ENCODE measurements around the gene HMGN2. TPM values are rescaled to one million over a fixed set of nuclear protein-coding genes. Genes with fewer than 3 reads are reported as not detected.

HMGN2 gene
- total and polyA plus RNA-seq, 2 experiments from 2014 or later = 330 to 1,122 TPM

DNA sequence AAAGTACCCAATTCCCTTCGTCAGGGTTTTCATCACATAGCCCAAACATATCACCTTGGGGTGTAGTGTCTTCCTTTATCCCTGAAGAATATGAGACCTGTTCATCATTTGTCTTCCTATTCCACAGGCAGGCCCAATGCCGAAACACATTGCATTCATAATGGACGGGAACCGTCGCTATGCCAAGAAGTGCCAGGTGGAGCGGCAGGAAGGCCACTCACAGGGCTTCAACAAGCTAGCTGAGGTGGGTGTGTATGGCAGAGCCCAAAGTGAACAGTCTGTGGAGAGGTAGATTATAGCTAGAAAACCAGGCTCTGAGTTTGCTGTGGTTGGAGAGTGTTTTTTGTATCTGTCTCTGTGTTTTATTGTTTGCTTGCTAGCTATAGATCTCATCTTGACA lies 34.2 kb upstream of the HMGN2 start:
- no peak for ATAC-seq
- no peak for DNase-seq (ENCODE audit: low spot score)
- Histone ChIP-seq H3K4me3 (no peak overlapping the region), H2AFZ (no peak overlapping the region), H3K27me3 (ENCODE audit: insufficient read depth) (no peaks in the 10 kb centered on the region), H3K4me2 (no peak overlapping the region), H3K79me2 (replicated peaks; ENCODE audit: insufficient read depth) (peaks cover 14% of the 10 kb centered on the region), H3K4me1 (ENCODE audit: insufficient read depth) (peaks cover 2% of the 10 kb centered on the region; the same call in 1 of the 2 replicates), H3F3A (replicated peaks; ENCODE audit: low read depth) (peaks cover 3% of the 10 kb centered on the region; the same call in 1 of the 2 replicates), H3K27ac (ENCODE audit: low read depth) (no peak overlapping the region), H3K9me2 (ENCODE audit: insufficient read depth) (no peaks in the 10 kb centered on the region), H3K36me3 (ENCODE audit: insufficient read depth) (peaks cover 25% of the 10 kb centered on the region), H4K20me1 (replicated peaks; ENCODE audit: insufficient read depth) (0 out of 2 replicates have a peak, but pooled peaks cover 2% of the 10 kb centered on the region)
- Mint-ChIP-seq H3K9me3 (no peaks in the 10 kb centered on the region), H3K36me3 (ENCODE audit: low read depth) (peaks cover 56% of the 10 kb centered on the region), H3K4me1 (peaks cover 2% of the 10 kb centered on the region; the same call in 1 of the 3 replicates), H3K27ac (no peak overlapping the region), H3K27me3 (ENCODE audit: insufficient read depth, low read depth, poor library complexity) (no peaks in the 10 kb centered on the region), H3K4me3 (no peak overlapping the region)
- TF ChIP-seq ZNF331 (CRISPR knock-in tag; IDR thresholded peaks at IDR 0.05; ENCODE audit: low read depth) (no peak), POLR2AphosphoS5 (IDR thresholded peaks at IDR 0.05; ENCODE audit: low read depth) (no peak), STAT1 (IDR thresholded peaks at IDR 0.05; ENCODE audit: unreplicated experiment) (no peak), EZH2 (IDR thresholded peaks at IDR 0.05; ENCODE audit: low read depth, unreplicated experiment) (no peak), JUNB (IDR thresholded peaks at IDR 0.05; ENCODE audit: unreplicated experiment) (no peak), EZH2phosphoT487 (IDR thresholded peaks at IDR 0.05; ENCODE audit: unreplicated experiment) (no peak)
- TF ChIP-seq, protein P1, sequence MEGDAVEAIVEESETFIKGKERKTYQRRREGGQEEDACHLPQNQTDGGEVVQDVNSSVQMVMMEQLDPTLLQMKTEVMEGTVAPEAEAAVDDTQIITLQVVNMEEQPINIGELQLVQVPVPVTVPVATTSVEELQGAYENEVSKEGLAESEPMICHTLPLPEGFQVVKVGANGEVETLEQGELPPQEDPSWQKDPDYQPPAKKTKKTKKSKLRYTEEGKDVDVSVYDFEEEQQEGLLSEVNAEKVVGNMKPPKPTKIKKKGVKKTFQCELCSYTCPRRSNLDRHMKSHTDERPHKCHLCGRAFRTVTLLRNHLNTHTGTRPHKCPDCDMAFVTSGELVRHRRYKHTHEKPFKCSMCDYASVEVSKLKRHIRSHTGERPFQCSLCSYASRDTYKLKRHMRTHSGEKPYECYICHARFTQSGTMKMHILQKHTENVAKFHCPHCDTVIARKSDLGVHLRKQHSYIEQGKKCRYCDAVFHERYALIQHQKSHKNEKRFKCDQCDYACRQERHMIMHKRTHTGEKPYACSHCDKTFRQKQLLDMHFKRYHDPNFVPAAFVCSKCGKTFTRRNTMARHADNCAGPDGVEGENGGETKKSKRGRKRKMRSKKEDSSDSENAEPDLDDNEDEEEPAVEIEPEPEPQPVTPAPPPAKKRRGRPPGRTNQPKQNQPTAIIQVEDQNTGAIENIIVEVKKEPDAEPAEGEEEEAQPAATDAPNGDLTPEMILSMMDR (conservative IDR thresholded peaks at IDR 0.05; ENCODE audit: low read depth in 2 of 2) = no peak
- TF ChIP-seq, protein P2, sequence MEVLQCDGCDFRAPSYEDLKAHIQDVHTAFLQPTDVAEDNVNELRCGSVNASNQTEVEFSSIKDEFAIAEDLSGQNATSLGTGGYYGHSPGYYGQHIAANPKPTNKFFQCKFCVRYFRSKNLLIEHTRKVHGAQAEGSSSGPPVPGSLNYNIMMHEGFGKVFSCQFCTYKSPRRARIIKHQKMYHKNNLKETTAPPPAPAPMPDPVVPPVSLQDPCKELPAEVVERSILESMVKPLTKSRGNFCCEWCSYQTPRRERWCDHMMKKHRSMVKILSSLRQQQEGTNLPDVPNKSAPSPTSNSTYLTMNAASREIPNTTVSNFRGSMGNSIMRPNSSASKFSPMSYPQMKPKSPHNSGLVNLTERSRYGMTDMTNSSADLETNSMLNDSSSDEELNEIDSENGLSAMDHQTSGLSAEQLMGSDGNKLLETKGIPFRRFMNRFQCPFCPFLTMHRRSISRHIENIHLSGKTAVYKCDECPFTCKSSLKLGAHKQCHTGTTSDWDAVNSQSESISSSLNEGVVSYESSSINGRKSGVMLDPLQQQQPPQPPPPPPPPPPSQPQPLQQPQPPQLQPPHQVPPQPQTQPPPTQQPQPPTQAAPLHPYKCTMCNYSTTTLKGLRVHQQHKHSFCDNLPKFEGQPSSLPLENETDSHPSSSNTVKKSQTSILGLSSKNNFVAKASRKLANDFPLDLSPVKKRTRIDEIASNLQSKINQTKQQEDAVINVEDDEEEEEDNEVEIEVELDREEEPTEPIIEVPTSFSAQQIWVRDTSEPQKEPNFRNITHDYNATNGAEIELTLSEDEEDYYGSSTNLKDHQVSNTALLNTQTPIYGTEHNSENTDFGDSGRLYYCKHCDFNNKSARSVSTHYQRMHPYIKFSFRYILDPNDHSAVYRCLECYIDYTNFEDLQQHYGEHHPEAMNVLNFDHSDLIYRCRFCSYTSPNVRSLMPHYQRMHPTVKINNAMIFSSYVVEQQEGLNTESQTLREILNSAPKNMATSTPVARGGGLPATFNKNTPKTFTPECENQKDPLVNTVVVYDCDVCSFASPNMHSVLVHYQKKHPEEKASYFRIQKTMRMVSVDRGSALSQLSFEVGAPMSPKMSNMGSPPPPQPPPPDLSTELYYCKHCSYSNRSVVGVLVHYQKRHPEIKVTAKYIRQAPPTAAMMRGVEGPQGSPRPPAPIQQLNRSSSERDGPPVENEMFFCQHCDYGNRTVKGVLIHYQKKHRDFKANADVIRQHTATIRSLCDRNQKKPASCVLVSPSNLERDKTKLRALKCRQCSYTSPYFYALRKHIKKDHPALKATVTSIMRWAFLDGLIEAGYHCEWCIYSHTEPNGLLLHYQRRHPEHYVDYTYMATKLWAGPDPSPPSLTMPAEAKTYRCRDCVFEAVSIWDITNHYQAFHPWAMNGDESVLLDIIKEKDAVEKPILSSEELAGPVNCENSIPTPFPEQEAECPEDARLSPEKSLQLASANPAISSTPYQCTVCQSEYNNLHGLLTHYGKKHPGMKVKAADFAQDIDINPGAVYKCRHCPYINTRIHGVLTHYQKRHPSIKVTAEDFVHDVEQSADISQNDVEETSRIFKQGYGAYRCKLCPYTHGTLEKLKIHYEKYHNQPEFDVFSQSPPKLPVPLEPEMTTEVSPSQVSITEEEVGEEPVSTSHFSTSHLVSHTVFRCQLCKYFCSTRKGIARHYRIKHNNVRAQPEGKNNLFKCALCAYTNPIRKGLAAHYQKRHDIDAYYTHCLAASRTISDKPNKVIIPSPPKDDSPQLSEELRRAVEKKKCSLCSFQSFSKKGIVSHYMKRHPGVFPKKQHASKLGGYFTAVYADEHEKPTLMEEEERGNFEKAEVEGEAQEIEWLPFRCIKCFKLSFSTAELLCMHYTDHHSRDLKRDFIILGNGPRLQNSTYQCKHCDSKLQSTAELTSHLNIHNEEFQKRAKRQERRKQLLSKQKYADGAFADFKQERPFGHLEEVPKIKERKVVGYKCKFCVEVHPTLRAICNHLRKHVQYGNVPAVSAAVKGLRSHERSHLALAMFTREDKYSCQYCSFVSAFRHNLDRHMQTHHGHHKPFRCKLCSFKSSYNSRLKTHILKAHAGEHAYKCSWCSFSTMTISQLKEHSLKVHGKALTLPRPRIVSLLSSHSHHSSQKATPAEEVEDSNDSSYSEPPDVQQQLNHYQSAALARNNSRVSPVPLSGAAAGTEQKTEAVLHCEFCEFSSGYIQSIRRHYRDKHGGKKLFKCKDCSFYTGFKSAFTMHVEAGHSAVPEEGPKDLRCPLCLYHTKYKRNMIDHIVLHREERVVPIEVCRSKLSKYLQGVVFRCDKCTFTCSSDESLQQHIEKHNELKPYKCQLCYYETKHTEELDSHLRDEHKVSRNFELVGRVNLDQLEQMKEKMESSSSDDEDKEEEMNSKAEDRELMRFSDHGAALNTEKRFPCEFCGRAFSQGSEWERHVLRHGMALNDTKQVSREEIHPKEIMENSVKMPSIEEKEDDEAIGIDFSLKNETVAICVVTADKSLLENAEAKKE (CRISPR knock-in tag; IDR thresholded peaks at IDR 0.05) = no peak
- TF ChIP-seq, protein P3, sequence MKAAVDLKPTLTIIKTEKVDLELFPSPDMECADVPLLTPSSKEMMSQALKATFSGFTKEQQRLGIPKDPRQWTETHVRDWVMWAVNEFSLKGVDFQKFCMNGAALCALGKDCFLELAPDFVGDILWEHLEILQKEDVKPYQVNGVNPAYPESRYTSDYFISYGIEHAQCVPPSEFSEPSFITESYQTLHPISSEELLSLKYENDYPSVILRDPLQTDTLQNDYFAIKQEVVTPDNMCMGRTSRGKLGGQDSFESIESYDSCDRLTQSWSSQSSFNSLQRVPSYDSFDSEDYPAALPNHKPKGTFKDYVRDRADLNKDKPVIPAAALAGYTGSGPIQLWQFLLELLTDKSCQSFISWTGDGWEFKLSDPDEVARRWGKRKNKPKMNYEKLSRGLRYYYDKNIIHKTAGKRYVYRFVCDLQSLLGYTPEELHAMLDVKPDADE (IDR thresholded peaks at IDR 0.05) = no peak
- TF ChIP-seq, protein P4, sequence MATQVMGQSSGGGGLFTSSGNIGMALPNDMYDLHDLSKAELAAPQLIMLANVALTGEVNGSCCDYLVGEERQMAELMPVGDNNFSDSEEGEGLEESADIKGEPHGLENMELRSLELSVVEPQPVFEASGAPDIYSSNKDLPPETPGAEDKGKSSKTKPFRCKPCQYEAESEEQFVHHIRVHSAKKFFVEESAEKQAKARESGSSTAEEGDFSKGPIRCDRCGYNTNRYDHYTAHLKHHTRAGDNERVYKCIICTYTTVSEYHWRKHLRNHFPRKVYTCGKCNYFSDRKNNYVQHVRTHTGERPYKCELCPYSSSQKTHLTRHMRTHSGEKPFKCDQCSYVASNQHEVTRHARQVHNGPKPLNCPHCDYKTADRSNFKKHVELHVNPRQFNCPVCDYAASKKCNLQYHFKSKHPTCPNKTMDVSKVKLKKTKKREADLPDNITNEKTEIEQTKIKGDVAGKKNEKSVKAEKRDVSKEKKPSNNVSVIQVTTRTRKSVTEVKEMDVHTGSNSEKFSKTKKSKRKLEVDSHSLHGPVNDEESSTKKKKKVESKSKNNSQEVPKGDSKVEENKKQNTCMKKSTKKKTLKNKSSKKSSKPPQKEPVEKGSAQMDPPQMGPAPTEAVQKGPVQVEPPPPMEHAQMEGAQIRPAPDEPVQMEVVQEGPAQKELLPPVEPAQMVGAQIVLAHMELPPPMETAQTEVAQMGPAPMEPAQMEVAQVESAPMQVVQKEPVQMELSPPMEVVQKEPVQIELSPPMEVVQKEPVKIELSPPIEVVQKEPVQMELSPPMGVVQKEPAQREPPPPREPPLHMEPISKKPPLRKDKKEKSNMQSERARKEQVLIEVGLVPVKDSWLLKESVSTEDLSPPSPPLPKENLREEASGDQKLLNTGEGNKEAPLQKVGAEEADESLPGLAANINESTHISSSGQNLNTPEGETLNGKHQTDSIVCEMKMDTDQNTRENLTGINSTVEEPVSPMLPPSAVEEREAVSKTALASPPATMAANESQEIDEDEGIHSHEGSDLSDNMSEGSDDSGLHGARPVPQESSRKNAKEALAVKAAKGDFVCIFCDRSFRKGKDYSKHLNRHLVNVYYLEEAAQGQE (IDR thresholded peaks at IDR 0.05; ENCODE audit: unreplicated experiment) = no peak
